ENCODE measurements around the gene PLEK. TPM values are rescaled to one million over a fixed set of nuclear protein-coding genes. Genes with fewer than 3 reads are reported as not detected.
"Not testable (repeated sequence)": the region's sequence is repeated elsewhere in the genome, so short reads cannot be mapped to it uniquely, and the experiment has no call there.

Gene PLEK
- total RNA-seq, 1 donor from 2014 or later, result 9.4 TPM

DNA sequence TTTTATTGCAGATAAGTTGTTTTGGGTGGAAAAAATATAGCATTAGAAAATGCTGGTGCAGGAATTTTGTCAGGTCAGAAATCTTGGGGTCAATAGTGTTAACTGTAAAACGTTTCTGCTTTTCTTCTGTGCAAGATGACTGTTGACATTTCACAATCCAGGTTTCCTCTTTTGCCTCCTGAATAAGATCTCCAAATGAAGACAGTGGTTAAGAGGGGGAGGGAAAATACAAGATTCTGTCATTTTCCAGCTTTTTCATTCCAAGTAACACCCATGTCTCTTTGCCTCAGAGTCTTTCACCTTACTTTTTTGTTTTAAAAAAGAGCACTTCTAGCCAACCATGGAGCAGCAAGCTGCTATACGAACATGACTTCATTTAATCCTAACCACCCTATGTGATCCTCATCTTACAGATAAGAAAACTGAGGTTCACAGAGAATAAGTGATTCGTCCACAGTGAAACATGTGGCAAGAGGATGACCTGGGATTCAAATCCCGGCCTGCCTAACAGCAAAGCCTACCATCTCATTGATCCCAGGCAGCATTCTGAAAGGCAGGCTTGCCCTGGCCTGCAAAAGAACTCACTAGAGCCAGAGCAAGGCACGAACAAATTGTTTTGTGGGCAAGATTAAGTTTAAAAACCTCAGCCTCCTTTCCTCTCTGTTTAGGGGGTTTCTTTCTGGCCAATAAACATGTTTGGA, 3.0 kb downstream of the PLEK start:
- Histone ChIP-seq H3K4me1 (ENCODE audit: control insufficient read depth in 3 of 3, insufficient read depth in 3 of 3, low read length in 3 of 3) (no peaks in the 10 kb centered on the region), H3K36me3 (ENCODE audit: control insufficient read depth in 3 of 3, insufficient read depth in 3 of 3, low read length in 3 of 3) (no peaks in the 10 kb centered on the region), H3K4me3 (ENCODE audit: low read length in 3 of 3) (no peak overlapping the region), H3K27ac (ENCODE audit: low read depth, low read length) (no peak overlapping the region), H3K9me3 (ENCODE audit: control insufficient read depth in 3 of 3, low read length in 3 of 3) (no peaks in the 10 kb centered on the region), H3K27me3 (ENCODE audit: control insufficient read depth in 3 of 3, insufficient read depth in 3 of 3, low read length in 3 of 3) (no peaks in the 10 kb centered on the region), H3K9ac (ENCODE audit: low read depth in 1 of 3, low read length in 3 of 3) (no peak overlapping the region)

GRCh38 chr2:68368654-68369336, 3.7 kb downstream of the PLEK start:
- Histone ChIP-seq H3K36me3 (ENCODE audit: control insufficient read depth in 3 of 3, insufficient read depth in 3 of 3, low read length in 3 of 3) (no peaks in the 10 kb centered on the region), H3K4me3 (ENCODE audit: low read length in 3 of 3) (no peak overlapping the region), H3K27me3 (ENCODE audit: control insufficient read depth in 3 of 3, insufficient read depth in 3 of 3, low read length in 3 of 3) (no peaks in the 10 kb centered on the region), H3K9ac (ENCODE audit: low read depth in 1 of 3, low read length in 3 of 3) (no peak overlapping the region), H3K27ac (ENCODE audit: low read depth, low read length) (no peak overlapping the region), H3K9me3 (ENCODE audit: control insufficient read depth in 3 of 3, low read length in 3 of 3) (no peaks in the 10 kb centered on the region), H3K4me1 (ENCODE audit: control insufficient read depth in 3 of 3, insufficient read depth in 3 of 3, low read length in 3 of 3) (no peaks in the 10 kb centered on the region)

DNA sequence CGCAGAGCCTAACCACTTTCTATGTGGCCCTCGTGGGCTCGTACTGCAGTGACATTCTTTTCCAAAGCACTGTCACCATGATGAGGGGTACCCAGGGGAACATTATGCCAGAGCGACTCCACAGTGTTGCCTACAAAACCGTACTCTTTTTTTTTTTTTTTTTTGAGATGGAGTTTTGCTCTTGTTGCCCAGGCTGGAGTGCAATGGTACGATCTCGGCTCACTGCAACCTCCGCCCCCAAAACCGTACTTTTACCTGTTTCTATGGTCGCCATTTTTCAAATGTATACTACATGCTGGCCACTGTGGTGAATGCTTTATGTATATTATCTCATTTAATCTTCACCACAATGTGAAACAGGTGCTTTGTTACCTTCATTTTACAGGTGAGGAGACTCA, 4.3 kb downstream of the PLEK start:
- Histone ChIP-seq H3K9ac (ENCODE audit: low read depth in 1 of 3, low read length in 3 of 3) (no peak overlapping the region), H3K36me3 (ENCODE audit: control insufficient read depth in 3 of 3, insufficient read depth in 3 of 3, low read length in 3 of 3) (no peaks in the 10 kb centered on the region), H3K4me1 (ENCODE audit: control insufficient read depth in 3 of 3, insufficient read depth in 3 of 3, low read length in 3 of 3) (no peaks in the 10 kb centered on the region), H3K27me3 (ENCODE audit: control insufficient read depth in 3 of 3, insufficient read depth in 3 of 3, low read length in 3 of 3) (no peaks in the 10 kb centered on the region), H3K27ac (ENCODE audit: low read depth, low read length) (no peak overlapping the region), H3K9me3 (ENCODE audit: control insufficient read depth in 3 of 3, low read length in 3 of 3) (no peaks in the 10 kb centered on the region), H3K4me3 (ENCODE audit: low read length in 3 of 3) (no peak overlapping the region)

GRCh38 chr2:68371138-68371537, 6.1 kb downstream of the PLEK start:
- no peaks in the 10 kb centered on the region for H3K36me3 ChIP-seq (ENCODE audit: control insufficient read depth in 3 of 3, insufficient read depth in 3 of 3, low read length in 3 of 3)

GRCh38 chr2:68371581-68371980, 6.5 kb downstream of the PLEK start:
- no peak overlapping the region for H3K9ac ChIP-seq (ENCODE audit: low read depth in 1 of 3, low read length in 3 of 3)
- H3K27me3 ChIP-seq (ENCODE audit: control insufficient read depth in 3 of 3, insufficient read depth in 3 of 3, low read length in 3 of 3), result no peaks in the 10 kb centered on the region
- H3K4me3 ChIP-seq (ENCODE audit: low read length in 3 of 3), result no peak overlapping the region
- H3K9me3 ChIP-seq (ENCODE audit: control insufficient read depth in 3 of 3, low read length in 3 of 3), result no peaks in the 10 kb centered on the region
- no peaks in the 10 kb centered on the region for H3K4me1 ChIP-seq (ENCODE audit: control insufficient read depth in 3 of 3, insufficient read depth in 3 of 3, low read length in 3 of 3)
- no peak overlapping the region for H3K27ac ChIP-seq (ENCODE audit: low read depth, low read length)
- H3K36me3 ChIP-seq (ENCODE audit: control insufficient read depth in 3 of 3, insufficient read depth in 3 of 3, low read length in 3 of 3), result no peaks in the 10 kb centered on the region

More at GRCh38 chr2:68371138-68371537, 6.1 kb downstream of the PLEK start:
- H3K27ac ChIP-seq (ENCODE audit: low read depth, low read length), result no peak overlapping the region
- no peaks in the 10 kb centered on the region for H3K27me3 ChIP-seq (ENCODE audit: control insufficient read depth in 3 of 3, insufficient read depth in 3 of 3, low read length in 3 of 3)
- H3K9ac ChIP-seq (ENCODE audit: low read depth in 1 of 3, low read length in 3 of 3), result no peak overlapping the region
- H3K4me1 ChIP-seq (ENCODE audit: control insufficient read depth in 3 of 3, insufficient read depth in 3 of 3, low read length in 3 of 3), result no peaks in the 10 kb centered on the region
- no peak overlapping the region for H3K4me3 ChIP-seq (ENCODE audit: low read length in 3 of 3)
- H3K9me3 ChIP-seq (ENCODE audit: control insufficient read depth in 3 of 3, low read length in 3 of 3), result no peaks in the 10 kb centered on the region

DNA sequence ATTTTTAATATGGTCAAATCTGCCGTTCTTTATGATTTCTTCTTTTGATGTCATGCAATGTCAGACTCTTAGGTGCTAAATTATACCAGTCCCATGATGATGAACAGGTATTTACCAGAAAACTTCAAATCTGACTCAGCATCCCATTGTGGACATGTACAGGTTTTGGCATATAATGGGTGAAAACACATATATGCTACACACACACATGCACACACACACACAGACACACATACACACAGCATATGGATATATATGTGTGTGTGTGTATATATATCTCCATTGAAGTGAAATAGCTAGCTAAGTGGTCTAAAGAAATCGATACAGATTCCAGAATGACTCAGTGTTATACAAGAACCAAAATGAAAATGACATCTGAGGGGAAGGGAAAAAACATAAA, 7.4 kb downstream of the PLEK start:
- no peaks in the 10 kb centered on the region for H3K4me1 ChIP-seq (ENCODE audit: control insufficient read depth in 3 of 3, insufficient read depth in 3 of 3, low read length in 3 of 3)

DNA sequence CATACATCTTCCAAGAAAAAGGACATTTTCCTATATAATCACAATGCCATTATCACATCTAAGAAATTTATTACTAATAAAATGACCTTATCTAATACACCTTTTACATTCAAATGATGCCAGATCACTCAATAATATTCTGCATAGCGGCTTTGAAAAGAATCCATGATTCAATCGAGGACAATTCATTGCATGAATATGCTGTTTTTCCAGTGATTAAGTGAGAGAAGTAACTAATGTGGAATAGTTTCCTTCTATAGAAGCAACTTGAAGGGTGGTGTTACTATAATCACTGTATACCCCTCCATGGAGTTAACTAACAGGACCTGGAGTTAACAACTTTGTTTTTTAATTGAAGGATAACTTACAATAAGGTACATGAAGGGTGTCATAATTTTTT, 9.1 kb downstream of the PLEK start:
- no peaks in the 10 kb centered on the region for H3K27me3 ChIP-seq (ENCODE audit: control insufficient read depth in 3 of 3, insufficient read depth in 3 of 3, low read length in 3 of 3)
- no peaks in the 10 kb centered on the region for H3K36me3 ChIP-seq (ENCODE audit: control insufficient read depth in 3 of 3, insufficient read depth in 3 of 3, low read length in 3 of 3)
- H3K4me3 ChIP-seq (ENCODE audit: low read length in 3 of 3), result no peak overlapping the region
- H3K4me1 ChIP-seq (ENCODE audit: control insufficient read depth in 3 of 3, insufficient read depth in 3 of 3, low read length in 3 of 3), result no peaks in the 10 kb centered on the region
- H3K9me3 ChIP-seq (ENCODE audit: control insufficient read depth in 3 of 3, low read length in 3 of 3), result no peaks in the 10 kb centered on the region
- no peak overlapping the region for H3K27ac ChIP-seq (ENCODE audit: low read depth, low read length)
- no peak overlapping the region for H3K9ac ChIP-seq (ENCODE audit: low read depth in 1 of 3, low read length in 3 of 3)

More for the DNA sequence above, 7.4 kb downstream of the PLEK start:
- Histone ChIP-seq H3K4me3 (ENCODE audit: low read length in 3 of 3) (no peak overlapping the region), H3K9me3 (ENCODE audit: control insufficient read depth in 3 of 3, low read length in 3 of 3) (no peaks in the 10 kb centered on the region), H3K9ac (ENCODE audit: low read depth in 1 of 3, low read length in 3 of 3) (no peak overlapping the region), H3K27me3 (ENCODE audit: control insufficient read depth in 3 of 3, insufficient read depth in 3 of 3, low read length in 3 of 3) (no peaks in the 10 kb centered on the region), H3K36me3 (ENCODE audit: control insufficient read depth in 3 of 3, insufficient read depth in 3 of 3, low read length in 3 of 3) (no peaks in the 10 kb centered on the region), H3K27ac (ENCODE audit: low read depth, low read length) (no peak overlapping the region)

DNA sequence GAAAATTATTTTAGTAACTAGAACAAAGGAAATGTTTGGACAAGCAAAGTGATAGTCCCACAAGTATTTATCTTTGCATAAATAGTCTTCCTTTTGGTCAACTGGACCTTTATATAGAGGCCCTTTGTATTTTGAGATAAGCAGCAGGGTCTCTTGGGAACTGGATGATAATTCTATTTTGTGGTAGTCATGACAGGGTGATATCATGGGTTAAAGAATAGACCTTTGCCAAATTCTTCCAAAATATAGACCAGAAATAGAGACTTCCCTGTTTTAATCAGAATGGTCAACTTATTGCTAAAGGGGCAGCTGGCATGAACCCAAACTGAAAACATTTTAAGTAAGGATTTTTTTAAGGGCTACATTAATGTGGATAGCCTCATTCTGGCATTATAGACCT, 10.5 kb downstream of the PLEK start:
- Histone ChIP-seq H3K9ac (ENCODE audit: low read depth in 1 of 3, low read length in 3 of 3) (no peak overlapping the region), H3K27me3 (ENCODE audit: control insufficient read depth in 3 of 3, insufficient read depth in 3 of 3, low read length in 3 of 3) (no peaks in the 10 kb centered on the region), H3K4me1 (ENCODE audit: control insufficient read depth in 3 of 3, insufficient read depth in 3 of 3, low read length in 3 of 3) (no peaks in the 10 kb centered on the region), H3K4me3 (ENCODE audit: low read length in 3 of 3) (no peak overlapping the region), H3K27ac (ENCODE audit: low read depth, low read length) (no peak overlapping the region), H3K36me3 (ENCODE audit: control insufficient read depth in 3 of 3, insufficient read depth in 3 of 3, low read length in 3 of 3) (no peaks in the 10 kb centered on the region), H3K9me3 (ENCODE audit: control insufficient read depth in 3 of 3, low read length in 3 of 3) (no peaks in the 10 kb centered on the region)

DNA sequence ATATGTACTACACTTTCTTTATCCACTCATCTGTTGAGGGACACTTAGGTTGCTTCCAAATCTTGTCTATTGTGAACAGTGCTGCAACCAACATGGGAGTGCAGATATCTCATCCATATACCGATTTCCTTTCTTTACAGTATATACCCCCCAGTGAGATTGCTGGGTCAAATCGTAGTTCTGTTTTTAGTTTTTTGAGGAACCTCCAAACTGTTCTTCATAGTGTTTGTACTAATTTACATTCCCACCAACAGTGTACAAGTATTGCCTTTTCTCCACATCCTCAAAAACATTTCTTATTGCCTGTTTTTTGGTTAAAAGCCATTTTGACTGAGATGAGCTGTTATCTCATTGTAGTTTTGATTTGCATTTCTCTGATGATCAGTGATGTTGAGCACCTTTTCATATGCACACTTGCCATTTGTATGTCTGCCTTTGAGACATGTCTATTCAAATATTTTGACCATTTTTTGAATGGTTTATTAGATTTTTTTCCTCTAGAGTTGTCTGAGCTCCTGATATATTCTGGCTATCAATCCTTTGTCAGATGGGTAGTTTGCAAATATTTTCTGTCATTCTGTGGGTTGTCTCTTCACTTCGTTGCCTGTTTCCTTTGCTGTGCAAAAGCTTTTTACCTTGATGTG, 12.2 kb downstream of the PLEK start:
- no peaks in the 10 kb centered on the region for H3K4me1 ChIP-seq (ENCODE audit: control insufficient read depth in 3 of 3, insufficient read depth in 3 of 3, low read length in 3 of 3)
- H3K4me3 ChIP-seq (ENCODE audit: low read length in 3 of 3), result no peak overlapping the region
- H3K9me3 ChIP-seq (ENCODE audit: control insufficient read depth in 3 of 3, low read length in 3 of 3), result no peaks in the 10 kb centered on the region
- no peaks in the 10 kb centered on the region for H3K27me3 ChIP-seq (ENCODE audit: control insufficient read depth in 3 of 3, insufficient read depth in 3 of 3, low read length in 3 of 3)
- H3K36me3 ChIP-seq (ENCODE audit: control insufficient read depth in 3 of 3, insufficient read depth in 3 of 3, low read length in 3 of 3), result no peaks in the 10 kb centered on the region
- no peak overlapping the region for H3K9ac ChIP-seq (ENCODE audit: low read depth in 1 of 3, low read length in 3 of 3)
- no peak overlapping the region for H3K27ac ChIP-seq (ENCODE audit: low read depth, low read length)

- not testable (repeated sequence) for H3K9me3 ChIP-seq (ENCODE audit: control insufficient read depth in 3 of 3, low read length in 3 of 3); H3K4me3 ChIP-seq (ENCODE audit: low read length in 3 of 3); H3K27me3 ChIP-seq (ENCODE audit: control insufficient read depth in 3 of 3, insufficient read depth in 3 of 3, low read length in 3 of 3); H3K4me1 ChIP-seq (ENCODE audit: control insufficient read depth in 3 of 3, insufficient read depth in 3 of 3, low read length in 3 of 3); H3K27ac ChIP-seq (ENCODE audit: low read depth, low read length); H3K9ac ChIP-seq (ENCODE audit: low read depth in 1 of 3, low read length in 3 of 3); H3K36me3 ChIP-seq (ENCODE audit: control insufficient read depth in 3 of 3, insufficient read depth in 3 of 3, low read length in 3 of 3)
Measured at GRCh38 chr2:68378779-68379178, 13.7 kb downstream of the PLEK start.

Data from skeletal muscle tissue (tissue), 4 donors.